Endothelial cell of umbilical vein (primary cell): ENCODE results near the gene TMCC2. TPM values are rescaled to one million over a fixed set of nuclear protein-coding genes. Genes with fewer than 3 reads are reported as not detected.

ENCODE experiments used
- BruUV-seq: library from RNA; stranded (reverse); fragments of 400-500 nt; replicated peaks from 2 replicates; lab custom pipeline; 2021; lab: Mats Ljungman, UMichigan
- CTCF ChIA-PET: fragments of 300-600, 350-600 bp; sonication (Branson Sonifier 250); formaldehyde crosslinking; loops from one replicate; lab custom pipeline; 2021; ENCODE audit warnings: antibody characterized with exemption, inconsistent platforms; lab: Charles Lee
- POLR2A ChIA-PET: fragments of 300-600, 350-600 bp; sonication (Branson Sonifier 250); formaldehyde crosslinking; loops from one replicate; lab custom pipeline; 2021; ENCODE audit warnings: antibody characterized with exemption, inconsistent platforms; lab: Charles Lee
- DNase-seq: peaks from one replicate; pipeline ENCODE4 v3.0.0-alpha.2; 2011; ENCODE audit warnings: low read depth, low spot score
- FAIRE-seq: peaks from 2 replicates; lab custom pipeline; 2011; peaks lifted over from hg19 to GRCh38; lab: Jason Lieb, UNC
- H2AFZ ChIP-seq: 2 replicates; pipeline ENCODE4 v1.6.0; 2012; ENCODE audit warnings: low read depth, low read length, control low read depth, inconsistent platforms
- H3K27ac ChIP-seq: 2 replicates; pipeline ENCODE4 v1.5.1; 2011; ENCODE audit warnings: low read depth, mild to moderate bottlenecking, control low read depth, low read length, moderate library complexity; ENCODE audit not compliant: insufficient read depth
- H3K27me3 ChIP-seq, 2 experiments: 2 replicates each; pipeline versions ENCODE4 v1.6.0 to v1.6.1; 2011; ENCODE audit warnings: low read length in 2 of 2, mixed read lengths in 1 of 2; ENCODE audit not compliant: control insufficient read depth in 2 of 2, insufficient read depth in 2 of 2
- H3K36me3 ChIP-seq, 2 experiments: 2 replicates in 1 of 2; 3 replicates in 1 of 2; pipeline ENCODE4 v1.5.1; 2011; ENCODE audit warnings: low read length in 2 of 2, mild to moderate bottlenecking in 1 of 2, moderate library complexity in 1 of 2; ENCODE audit not compliant: control insufficient read depth in 2 of 2, insufficient read depth in 2 of 2; ENCODE audit errors: extremely low read depth in 1 of 2
- H3K4me1 ChIP-seq: 3 replicates; pipeline ENCODE4 v1.5.1; 2011; ENCODE audit warnings: mild to moderate bottlenecking, low read length; ENCODE audit not compliant: control insufficient read depth, insufficient read depth; ENCODE audit errors: extremely low read depth
- H3K4me2 ChIP-seq: 2 replicates; pipeline ENCODE4 v1.6.1; 2011; ENCODE audit warnings: low read length, control low read depth, mixed read lengths; ENCODE audit not compliant: insufficient read depth
- H3K4me3 ChIP-seq, 3 experiments: fragments of 200-600 bp in 1 of 3; sonication (generic), shearing (Covaris generic) in 1 of 3; replicated peaks in 1 of 3; 2 replicates each; pipeline ENCODE4 v1.5.1; 2011 to 2016; ENCODE audit warnings: control low read depth in 3 of 3, low read length in 3 of 3, mild to moderate bottlenecking in 2 of 3, inconsistent platforms in 1 of 3, low read depth in 1 of 3, moderate library complexity in 1 of 3; ENCODE audit not compliant: insufficient read depth in 1 of 3
- H3K79me2 ChIP-seq: 2 replicates; pipeline ENCODE4 v1.6.0; 2012; ENCODE audit warnings: low read length, inconsistent platforms; ENCODE audit not compliant: control insufficient read depth, insufficient read depth
- H3K9ac ChIP-seq: replicated peaks from 2 replicates; pipeline ENCODE3; 2011; ENCODE audit warnings: low read length, control low read depth; ENCODE audit not compliant: insufficient read depth; ENCODE audit errors: extremely low read depth
- H3K9me1 ChIP-seq: replicated peaks from 3 replicates; pipeline ENCODE4 v1.6.0; 2011; ENCODE audit warnings: mild to moderate bottlenecking, low read length; ENCODE audit not compliant: control insufficient read depth, insufficient read depth; ENCODE audit errors: extremely low read depth
- H3K9me3 ChIP-seq: replicated peaks from 2 replicates; pipeline ENCODE4 v1.5.1; 2012; ENCODE audit warnings: low read length, inconsistent platforms; ENCODE audit not compliant: control insufficient read depth, insufficient read depth
- H4K20me1 ChIP-seq: replicated peaks from 2 replicates; pipeline ENCODE3; 2011; ENCODE audit warnings: mild to moderate bottlenecking, low read length; ENCODE audit not compliant: control insufficient read depth, insufficient read depth; ENCODE audit errors: extremely low read depth
- EZH2 ChIP-seq: IDR thresholded peaks from 2 replicates; pipeline ENCODE4 v1.6.1; 2012; ENCODE audit warnings: borderline replicate concordance, low read depth, mild to moderate bottlenecking, moderate library complexity, low read length, inconsistent platforms; ENCODE audit not compliant: severe bottlenecking
- FOS ChIP-seq: IDR thresholded peaks from 2 replicates; pipeline ENCODE4 v1.6.1; 2011; ENCODE audit warnings: mild to moderate bottlenecking, low read length, moderate library complexity, borderline replicate concordance; ENCODE audit not compliant: insufficient read depth
- GATA2 ChIP-seq: IDR thresholded peaks from 2 replicates; pipeline ENCODE4 v1.7.0; 2011; ENCODE audit warnings: low read depth, mild to moderate bottlenecking, moderate library complexity, mixed read lengths, low read length; ENCODE audit not compliant: insufficient read length, insufficient read depth
- MYC ChIP-seq: IDR thresholded peaks from one replicate; pipeline ENCODE4 v1.6.1; 2011; ENCODE audit warnings: mild to moderate bottlenecking, low read depth, low read length
- POLR2A ChIP-seq: IDR thresholded peaks from 2 replicates; pipeline ENCODE4 v1.6.1; 2012; ENCODE audit warnings: low read depth, mild to moderate bottlenecking, control low read depth, low read length
- POLR2AphosphoS5 ChIP-seq: IDR thresholded peaks from 2 replicates; pipeline ENCODE4 v1.6.1; 2012; ENCODE audit warnings: low read depth, mild to moderate bottlenecking, control low read depth, low read length, moderate library complexity; ENCODE audit not compliant: insufficient read depth
- dilution Hi-C: fragments of 300-500 bp; cut with MboI; formaldehyde crosslinking; loops from one replicate; pipeline ENCODE4 v1.15.0; 2019; ENCODE audit warnings: low sequenced_read_pairs; ENCODE audit not compliant: extremely low pct_ligation_motif_present
- intact Hi-C: fragments of 100-400 bp; cut with micrococcal nuclease; formaldehyde crosslinking; loops from one replicate; pipeline ENCODE4 v1.10.0; 2022
- polyA plus RNA-seq, 4 experiments: library from polyadenylated mRNA; depleted of rRNA in 3 of 4; stranded (reverse) in 3 of 4; unstranded in 1 of 4; fragments of >200 nt; gene quantifications; 2 replicates each; pipeline versions ENCODE4 v1.2.1 to v1.2.3, GENCODE V29; 2011 to 2012; ENCODE audit warnings: missing spikeins in 1 of 4
- total RNA-seq: library from RNA; stranded (reverse); gene quantifications from 2 replicates; pipeline ENCODE4 v1.2.3, GENCODE V29; 2021
- TF ChIP-seq, protein P1 (sequence below): IDR thresholded peaks from 2 replicates; pipeline ENCODE4 v1.6.1; 2011; ENCODE audit not compliant: insufficient read depth, insufficient read length
- TF ChIP-seq, protein P2 (sequence below), 2 donors: IDR thresholded peaks; 1 replicate in 1 of 2; 2 replicates in 1 of 2; pipeline ENCODE4 v1.5.1; 2011; ENCODE audit warnings: low read length in 2 of 2, mild to moderate bottlenecking in 2 of 2, moderate library complexity in 2 of 2, control low read depth in 1 of 2, inconsistent platforms in 1 of 2, low read depth in 1 of 2; ENCODE audit not compliant: insufficient read depth in 1 of 2; ENCODE audit errors: extremely low read depth in 1 of 2

Gene TMCC2
- total and polyA plus RNA-seq, 2 donors (not counting 3 experiments of a cell fraction or from before 2014, with no cell fraction given): 2.0 to 2.1 TPM

DNA sequence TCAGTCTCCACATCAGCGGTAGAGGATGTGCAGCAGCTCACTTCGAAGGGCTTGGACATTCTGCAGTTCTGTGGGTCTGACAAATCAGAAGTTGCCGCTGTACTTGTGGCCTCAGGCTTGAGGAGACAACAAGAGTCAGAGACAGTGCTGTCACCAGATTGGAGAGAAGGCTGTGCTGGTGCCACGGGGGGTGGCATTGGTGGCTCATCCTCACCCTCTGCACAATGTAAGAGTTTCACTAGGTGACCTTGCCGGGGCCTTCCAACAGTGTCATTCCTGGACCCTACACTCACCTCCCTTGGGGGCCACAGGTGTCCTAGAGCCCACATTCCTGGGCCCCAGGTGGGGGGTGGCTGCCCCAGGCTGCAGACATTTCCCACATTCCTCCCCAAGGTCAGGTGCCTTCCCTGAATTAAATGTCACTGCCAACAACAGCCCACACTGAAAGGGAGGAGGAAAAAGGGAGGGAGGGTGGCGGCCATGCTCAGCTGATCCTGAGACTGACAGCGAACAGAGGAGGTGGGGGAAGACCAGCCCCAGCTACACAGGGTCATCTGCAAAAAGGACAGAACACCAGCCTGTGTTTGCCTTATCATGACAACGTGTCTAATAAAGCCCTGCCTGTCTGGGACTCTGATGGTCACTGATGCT, 46.4 kb downstream of the TMCC2 start:
- CTCF ChIA-PET: interaction anchor here (0.6 to 17.5 kb wide), 34 partner anchors 9 to 285 kb away, joined by 3 to 1536 read pairs (median 8); partner anchors contain the start of genes NUAK2 and TMCC2
- Histone ChIP-seq H3K4me3 (no peak overlapping the region), H3K4me2 (no peak overlapping the region), H3K9ac (no peak overlapping the region), H3K36me3 (no peaks in the 10 kb centered on the region), H4K20me1 (no peaks in the 10 kb centered on the region), H3K79me2 (no peaks in the 10 kb centered on the region), H3K9me1 (no peaks in the 10 kb centered on the region), H2AFZ (no peak overlapping the region), H3K4me1 (peaks cover 18% of the 10 kb centered on the region), H3K27ac (no peak overlapping the region), H3K27me3 (no peaks in the 10 kb centered on the region), H3K9me3 (no peaks in the 10 kb centered on the region)
- no TSS peak for BruUV-seq
- FAIRE-seq (peak; percentile 4), DNase-seq (no peak)
- POLR2A ChIA-PET: interaction anchor here (1.1 to 1.3 kb wide), 3 partner anchors 11 to 51 kb away, joined by 3 to 7 read pairs (median 4); no protein-coding TSS in a partner anchor
- TF ChIP-seq, protein P1, sequence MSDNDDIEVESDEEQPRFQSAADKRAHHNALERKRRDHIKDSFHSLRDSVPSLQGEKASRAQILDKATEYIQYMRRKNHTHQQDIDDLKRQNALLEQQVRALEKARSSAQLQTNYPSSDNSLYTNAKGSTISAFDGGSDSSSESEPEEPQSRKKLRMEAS: no peak
- TF ChIP-seq EZH2 (no peak), FOS (no peak), POLR2A (no peak), MYC (no peak), GATA2 (no peak), POLR2AphosphoS5 (no peak)
- TF ChIP-seq, protein P2, sequence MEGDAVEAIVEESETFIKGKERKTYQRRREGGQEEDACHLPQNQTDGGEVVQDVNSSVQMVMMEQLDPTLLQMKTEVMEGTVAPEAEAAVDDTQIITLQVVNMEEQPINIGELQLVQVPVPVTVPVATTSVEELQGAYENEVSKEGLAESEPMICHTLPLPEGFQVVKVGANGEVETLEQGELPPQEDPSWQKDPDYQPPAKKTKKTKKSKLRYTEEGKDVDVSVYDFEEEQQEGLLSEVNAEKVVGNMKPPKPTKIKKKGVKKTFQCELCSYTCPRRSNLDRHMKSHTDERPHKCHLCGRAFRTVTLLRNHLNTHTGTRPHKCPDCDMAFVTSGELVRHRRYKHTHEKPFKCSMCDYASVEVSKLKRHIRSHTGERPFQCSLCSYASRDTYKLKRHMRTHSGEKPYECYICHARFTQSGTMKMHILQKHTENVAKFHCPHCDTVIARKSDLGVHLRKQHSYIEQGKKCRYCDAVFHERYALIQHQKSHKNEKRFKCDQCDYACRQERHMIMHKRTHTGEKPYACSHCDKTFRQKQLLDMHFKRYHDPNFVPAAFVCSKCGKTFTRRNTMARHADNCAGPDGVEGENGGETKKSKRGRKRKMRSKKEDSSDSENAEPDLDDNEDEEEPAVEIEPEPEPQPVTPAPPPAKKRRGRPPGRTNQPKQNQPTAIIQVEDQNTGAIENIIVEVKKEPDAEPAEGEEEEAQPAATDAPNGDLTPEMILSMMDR (IDR thresholded peaks at IDR 0.05; ENCODE audit: extremely low read depth in 1 of 2, insufficient read depth in 1 of 2, low read depth in 1 of 2, low read length in 2 of 2): no peak
- dilution Hi-C loops: no loop called here
- intact Hi-C loops: no loop called here
